ENCODE data around the gene MARCHF10. TPM values are rescaled to one million over a fixed set of nuclear protein-coding genes. Genes with fewer than 3 reads are reported as not detected.

Gene MARCHF10
- total and polyA plus RNA-seq, 9 of the 15 experiments (the other 6 are each of a cell fraction or from before 2014, with no cell fraction given): not detected

DNA sequence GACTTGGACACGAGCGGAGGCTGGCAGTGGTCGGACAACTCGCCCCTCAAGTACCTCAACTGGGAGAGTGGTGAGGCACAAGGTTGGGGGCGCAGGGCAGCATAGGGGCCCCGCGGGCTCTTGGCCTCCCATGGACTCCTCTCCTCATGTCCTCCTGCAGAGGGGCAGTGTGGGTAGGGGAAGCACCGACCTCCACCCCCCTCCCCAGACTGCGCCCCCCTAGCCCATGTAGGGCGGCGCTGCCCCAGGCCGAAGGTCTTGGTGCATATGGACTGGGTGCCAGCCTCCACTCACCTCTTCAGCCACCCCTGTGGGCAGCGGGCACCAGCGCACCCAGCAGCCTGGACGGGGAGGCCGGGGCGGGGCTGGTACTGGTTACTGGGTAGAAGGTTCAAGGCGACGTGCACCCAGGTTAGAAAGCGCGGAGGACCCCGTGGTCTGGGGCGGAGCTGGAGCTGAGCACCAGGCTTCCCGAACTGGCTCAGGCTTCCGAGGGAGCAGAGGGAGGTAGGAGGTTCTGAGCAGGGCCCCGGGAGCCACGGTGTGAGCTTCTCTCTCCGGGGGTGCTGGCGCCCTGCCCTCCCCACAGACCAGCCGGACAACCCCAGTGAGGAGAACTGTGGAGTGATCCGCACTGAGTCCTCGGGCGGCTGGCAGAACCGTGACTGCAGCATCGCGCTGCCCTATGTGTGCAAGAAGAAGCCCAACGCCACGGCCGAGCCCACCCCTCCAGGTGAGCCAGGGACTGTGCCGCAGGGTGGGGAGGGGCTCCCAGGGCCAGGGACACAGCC is 141.1 kb downstream of the MARCHF10 start:
- H3K4me3 ChIP-seq: no peak overlapping the region
- no peak overlapping the region for H3K9ac ChIP-seq (ENCODE audit: insufficient read depth in 1 of 2, low read depth in 2 of 2, low read length in 2 of 2)
- WGBS (ENCODE audit: insufficient coverage, low coverage, missing lambda C conversion rate): 42% methylated on average over 27 of the region's 40 CpGs
- DNase-seq (ENCODE audit: extremely low read depth in 1 of 4, low spot score in 3 of 4) (no peak), ATAC-seq (no peak), FAIRE-seq (no peak)
- H4K20me1 ChIP-seq (replicated peaks; ENCODE audit: control insufficient read depth, insufficient read depth, low read length): no peaks in the 10 kb centered on the region
- intact Hi-C loops (cut with micrococcal nuclease): no loop called here
- peaks cover 5 to 37% of the 10 kb centered on the region in 2 experiments; a peak in 4 of 5 replicates for H3K4me1 ChIP-seq (replicated peaks in 1 of 2; ENCODE audit: control insufficient read depth in 2 of 2, insufficient read depth in 2 of 2, low read length in 2 of 2)
- in situ Hi-C loops (cut with MboI): no loop called here
- no TSS peak for BruUV-seq (replicated peaks)
- H3K9me3 ChIP-seq (replicated peaks; ENCODE audit: control insufficient read depth, insufficient read depth, low read depth, low read length): no peaks in the 10 kb centered on the region
- H3K79me2 ChIP-seq (ENCODE audit: control insufficient read depth, insufficient read depth, low read length): no peaks in the 10 kb centered on the region
- ChIA-PET CTCF (ENCODE audit: low intra/inter-chr PET ratio) (no interaction called here), POLR2A (no interaction called here)
- H3K27me3 ChIP-seq (ENCODE audit: control insufficient read depth in 2 of 2, insufficient read depth in 2 of 2, low read length in 2 of 2): peaks cover 3 to 11% of the 10 kb centered on the region in 2 experiments; a peak in 3 of 5 replicates
- H3K27ac ChIP-seq (ENCODE audit: extremely low read depth, low read depth, low read length): no peak overlapping the region
- H3K36me3 ChIP-seq (ENCODE audit: control insufficient read depth, insufficient read depth, low read length): no peaks in the 10 kb centered on the region
- H3K9me1 ChIP-seq (ENCODE audit: control insufficient read depth, insufficient read depth, low read length): no peaks in the 10 kb centered on the region
- no peak overlapping the region for H2AFZ ChIP-seq (ENCODE audit: low read depth, low read length)
- H3K4me2 ChIP-seq (ENCODE audit: insufficient read depth, low read length): no peak overlapping the region
- no peak for TF ChIP-seq MED1 (CRISPR knock-in tag; IDR thresholded peaks at IDR 0.05; ENCODE audit: borderline replicate concordance)
- TF ChIP-seq ZNF253 (CRISPR knock-in tag; conservative IDR thresholded peaks at IDR 0.05): no peak
- no peak for TF ChIP-seq YY1 (IDR thresholded peaks at IDR 0.05; ENCODE audit: borderline replicate concordance in 1 of 3, control insufficient read depth in 1 of 3, extremely low read depth in 1 of 3, insufficient read depth in 3 of 3, insufficient read length in 1 of 3, insufficient replicate concordance in 2 of 3, low read depth in 1 of 3, low read length in 2 of 3)

Data from K562 (cell line).